GM18951 (cell line): ENCODE measurements around the gene KRTAP10-12.
"Not testable (repeated sequence)": the region's sequence is repeated elsewhere in the genome, so short reads cannot be mapped to it uniquely, and the experiment has no call there.

Experiments
- POLR2A ChIP-seq: IDR thresholded peaks from 4 replicates; pipeline ENCODE4 v1.6.1; 2011; ENCODE audit warnings: mild to moderate bottlenecking; ENCODE audit not compliant: insufficient read length, insufficient read depth; ENCODE audit errors: extremely low read depth
- in situ Hi-C: fragments of 300-500 bp; cut with MboI; formaldehyde crosslinking; loops from one replicate; pipeline ENCODE4 v1.12.0; 2022; ENCODE audit warnings: low sequenced_read_pairs, mixed read lengths, inconsistent platforms; ENCODE audit not compliant: unreplicated experiment

Gene KRTAP10-12

GRCh38 chr21:44658541-44658910 lies 38.4 kb upstream of the KRTAP10-12 start:
- in situ Hi-C loops: no loop called here
- TF ChIP-seq POLR2A: no peak

- in situ Hi-C loops: no loop called here
- TF ChIP-seq POLR2A: no peak
These were observed 37.9 kb upstream of the KRTAP10-12 start for GRCh38 chr21:44658913-44659595.

- in situ Hi-C loops: not testable (repeated sequence)
These were observed 35.4 kb upstream of the KRTAP10-12 start for GRCh38 chr21:44661567-44661966.

GRCh38 chr21:44664691-44665090 lies 32.3 kb upstream of the KRTAP10-12 start:
- TF ChIP-seq POLR2A: no peak
- in situ Hi-C loops: no loop called here

- in situ Hi-C loops: no loop called here
These were observed 30.3 kb upstream of the KRTAP10-12 start, which contains the start of gene KRTAP12-2 for GRCh38 chr21:44666401-44667320. TSS of gene KRTAP12-2 (minus strand) at chr21:44666927. CDS start at chr21:44666886, 41 bp downstream.

GRCh38 chr21:44667612-44668011 lies 29.4 kb upstream of the KRTAP10-12 start:
- in situ Hi-C loops: no loop called here
- no peak for TF ChIP-seq POLR2A

More at GRCh38 chr21:44666401-44667320, 30.3 kb upstream of the KRTAP10-12 start, which contains the start of gene KRTAP12-2:
- no peak for TF ChIP-seq POLR2A

GRCh38 chr21:44670642-44671432 lies 26.1 kb upstream of the KRTAP10-12 start:
- in situ Hi-C loops: no loop called here
- no peak for TF ChIP-seq POLR2A

GRCh38 chr21:44671911-44672310 lies 25.1 kb upstream of the KRTAP10-12 start:
- in situ Hi-C loops: no loop called here
- TF ChIP-seq POLR2A: no peak

- in situ Hi-C loops: no loop called here
- no peak for TF ChIP-seq POLR2A
These were observed 19.1 kb upstream of the KRTAP10-12 start for GRCh38 chr21:44677881-44678280.

- in situ Hi-C loops: no loop called here
- TF ChIP-seq POLR2A: no peak
These were observed 15.8 kb upstream of the KRTAP10-12 start for GRCh38 chr21:44681152-44681551.

GRCh38 chr21:44681861-44682579 lies 15.0 kb upstream of the KRTAP10-12 start, which contains the start of gene KRTAP12-1:
TSS of gene KRTAP12-1 (minus strand) at chr21:44682163. CDS start at chr21:44682123, 40 bp downstream.
- TF ChIP-seq POLR2A: no peak
- in situ Hi-C loops: no loop called here

- in situ Hi-C loops: no loop called here
- TF ChIP-seq POLR2A: no peak
These were observed 14.3 kb upstream of the KRTAP10-12 start for GRCh38 chr21:44682580-44683151.
